HUES48 (cell line): Measurements from ENCODE around the gene NTM.

Source experiments
- H3K27ac ChIP-seq: one replicate; pipeline ENCODE4 v1.7.0; 2013; ENCODE audit warnings: low read depth, low read length, inconsistent platforms
- H3K27me3 ChIP-seq: 2 replicates; pipeline ENCODE4 v1.6.1; 2013; ENCODE audit warnings: mild to moderate bottlenecking, low read length; ENCODE audit not compliant: control insufficient read depth, insufficient read depth
- H3K36me3 ChIP-seq: 2 replicates; pipeline ENCODE4 v1.6.1; 2013; ENCODE audit warnings: low read length; ENCODE audit not compliant: control insufficient read depth, insufficient read depth
- H3K4me1 ChIP-seq: 2 replicates; pipeline ENCODE4 v1.6.1; 2013; ENCODE audit warnings: mild to moderate bottlenecking, low read length; ENCODE audit not compliant: control insufficient read depth, insufficient read depth
- H3K4me3 ChIP-seq: 2 replicates; pipeline ENCODE4 v1.5.1; 2013; ENCODE audit warnings: mild to moderate bottlenecking, low read depth, low read length
- H3K9ac ChIP-seq: 2 replicates; pipeline ENCODE4 v1.6.1; 2013; ENCODE audit warnings: mild to moderate bottlenecking, low read depth, low read length, moderate library complexity
- H3K9me3 ChIP-seq: 2 replicates; pipeline ENCODE4 v1.6.1; 2013; ENCODE audit warnings: low read length; ENCODE audit not compliant: control insufficient read depth, insufficient read depth

Gene NTM

DNA sequence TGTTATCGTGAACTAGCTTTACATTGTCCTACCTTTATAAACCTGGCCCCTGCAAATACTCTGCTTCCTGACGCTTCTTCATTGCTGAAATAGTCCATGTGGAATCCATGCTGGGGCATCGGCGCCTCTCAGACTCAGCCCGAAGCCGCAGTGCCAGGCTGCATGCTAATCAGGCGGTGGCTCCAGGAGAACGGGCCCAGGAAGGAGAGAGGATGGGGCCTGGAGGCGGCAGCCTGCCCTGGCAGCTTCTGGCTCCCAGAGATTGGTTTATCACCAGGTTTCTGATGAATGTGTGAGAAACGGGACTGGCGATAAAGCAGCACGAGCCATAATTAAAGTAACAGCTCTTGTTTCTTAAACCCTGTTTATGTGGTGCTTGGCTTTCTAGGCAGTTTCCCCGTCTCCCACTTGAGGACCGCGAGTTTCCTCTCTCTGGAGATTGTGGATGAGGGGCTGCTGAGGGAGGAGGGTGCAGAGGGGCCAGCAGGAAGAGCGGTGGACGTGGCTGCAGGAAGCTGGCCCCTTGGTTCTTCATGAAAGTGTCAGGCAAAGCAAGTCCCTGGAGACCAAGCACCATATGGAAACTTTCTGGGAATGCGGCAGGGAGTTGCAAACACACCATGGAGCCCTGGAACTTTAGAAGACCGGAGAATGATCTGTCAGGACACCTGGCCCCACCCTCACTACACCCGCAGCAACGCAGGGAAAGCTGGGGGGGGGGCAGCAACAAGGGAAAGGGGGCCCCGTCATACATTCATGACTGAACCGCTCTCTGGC is 93.4 kb downstream of the NTM start:
- H3K9me3 ChIP-seq: no peaks in the 10 kb centered on the region
- H3K36me3 ChIP-seq: no peaks in the 10 kb centered on the region
- peaks cover 11% of the 10 kb centered on the region for H3K4me1 ChIP-seq
- H3K27ac ChIP-seq: no peak overlapping the region
- no peak overlapping the region for H3K9ac ChIP-seq
- H3K4me3 ChIP-seq: no peak overlapping the region
- no peaks in the 10 kb centered on the region for H3K27me3 ChIP-seq

- Histone ChIP-seq H3K4me3 (no peak overlapping the region), H3K9me3 (no peaks in the 10 kb centered on the region), H3K27me3 (no peaks in the 10 kb centered on the region), H3K27ac (no peak overlapping the region), H3K4me1 (peaks cover 11% of the 10 kb centered on the region), H3K9ac (no peak overlapping the region), H3K36me3 (no peaks in the 10 kb centered on the region)
Observed at GRCh38 chr11:131464461-131464860, 94.0 kb downstream of the NTM start.

DNA sequence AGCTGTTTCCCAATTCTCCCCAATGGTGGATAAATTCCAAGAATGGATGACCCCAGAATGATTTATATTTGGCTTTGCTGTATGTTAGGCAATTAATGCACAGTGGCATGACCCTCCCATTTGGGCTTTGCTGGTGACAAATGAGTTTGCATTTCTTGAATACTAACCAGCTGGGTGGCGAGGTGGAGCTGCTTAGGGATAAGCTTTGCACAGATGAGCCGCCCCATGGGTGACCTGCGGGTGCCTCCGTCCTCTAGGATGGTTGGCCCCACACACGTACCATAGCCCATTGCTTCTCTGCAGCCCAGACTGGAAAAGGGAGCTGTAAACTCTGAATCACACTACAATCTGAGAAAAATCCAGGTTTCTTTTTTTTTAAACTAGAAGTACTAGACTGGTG is 94.6 kb downstream of the NTM start:
- Histone ChIP-seq H3K9me3 (no peaks in the 10 kb centered on the region), H3K36me3 (no peaks in the 10 kb centered on the region), H3K4me3 (no peak overlapping the region), H3K4me1 (peaks cover 11% of the 10 kb centered on the region), H3K27ac (no peak overlapping the region), H3K27me3 (no peaks in the 10 kb centered on the region), H3K9ac (no peak overlapping the region)

GRCh38 chr11:131465746-131466145 is 95.3 kb downstream of the NTM start:
- no peak overlapping the region for H3K27ac ChIP-seq
- no peaks in the 10 kb centered on the region for H3K27me3 ChIP-seq
- H3K4me1 ChIP-seq: peaks cover 11% of the 10 kb centered on the region

GRCh38 chr11:131467645-131468394 is 97.4 kb downstream of the NTM start:
- Histone ChIP-seq H3K9ac (no peak overlapping the region), H3K36me3 (no peaks in the 10 kb centered on the region), H3K27ac (no peak overlapping the region), H3K27me3 (no peaks in the 10 kb centered on the region), H3K4me3 (no peak overlapping the region), H3K9me3 (no peaks in the 10 kb centered on the region), H3K4me1 (peaks cover 22% of the 10 kb centered on the region)

More at GRCh38 chr11:131465746-131466145, 95.3 kb downstream of the NTM start:
- Histone ChIP-seq H3K9ac (no peak overlapping the region), H3K4me3 (no peak overlapping the region), H3K9me3 (no peaks in the 10 kb centered on the region), H3K36me3 (no peaks in the 10 kb centered on the region)

- Histone ChIP-seq H3K9ac (no peak overlapping the region), H3K27ac (no peak overlapping the region), H3K27me3 (no peaks in the 10 kb centered on the region), H3K36me3 (no peaks in the 10 kb centered on the region), H3K4me3 (no peak overlapping the region), H3K4me1 (peaks cover 22% of the 10 kb centered on the region), H3K9me3 (no peaks in the 10 kb centered on the region)
Observed at GRCh38 chr11:131468565-131468964, 98.2 kb downstream of the NTM start.

DNA sequence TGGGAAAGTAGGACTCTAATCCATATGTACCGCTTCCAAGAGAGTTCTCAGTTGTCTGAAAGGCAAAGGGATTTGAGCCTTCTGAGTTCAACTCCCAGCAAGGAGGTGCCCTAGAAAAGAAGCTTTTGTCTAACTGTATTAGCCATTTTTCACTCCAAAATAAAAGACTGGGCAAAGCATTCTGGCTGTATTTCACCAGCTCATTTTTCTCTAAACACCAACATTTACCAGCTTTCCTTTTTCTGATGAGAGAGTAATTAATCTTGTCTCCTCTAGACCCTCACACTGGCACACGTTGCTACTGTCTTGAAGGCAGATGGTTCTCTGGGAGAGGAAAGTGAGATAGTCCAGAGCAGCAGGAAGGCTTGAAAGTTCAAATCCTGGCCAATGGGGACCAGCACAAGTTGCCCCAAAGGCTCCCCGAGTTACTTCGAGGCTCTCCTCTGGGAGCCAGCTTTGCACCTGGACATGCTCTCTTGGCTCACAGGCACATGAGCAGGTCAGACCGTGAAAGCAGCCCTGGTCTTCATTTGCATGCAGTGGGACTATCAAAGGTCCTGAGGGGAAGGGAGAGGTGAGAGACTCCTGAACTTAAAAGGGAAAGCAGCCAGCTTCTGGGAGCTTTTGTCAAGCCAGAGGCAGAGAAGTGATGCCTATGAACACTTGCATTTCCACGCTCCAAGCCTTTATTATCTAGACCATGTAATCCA is 100.0 kb downstream of the NTM start:
- Histone ChIP-seq H3K27me3 (no peaks in the 10 kb centered on the region), H3K9me3 (no peaks in the 10 kb centered on the region), H3K36me3 (no peaks in the 10 kb centered on the region), H3K4me3 (no peak overlapping the region), H3K4me1 (peaks cover 17% of the 10 kb centered on the region), H3K27ac (no peak overlapping the region), H3K9ac (no peak overlapping the region)

- H3K4me1 ChIP-seq: peaks cover 11% of the 10 kb centered on the region
- peak overlapping the region; percentile 32 for H3K27ac ChIP-seq
- H3K9me3 ChIP-seq: no peaks in the 10 kb centered on the region
- H3K9ac ChIP-seq: no peak overlapping the region
- no peaks in the 10 kb centered on the region for H3K36me3 ChIP-seq
- H3K4me3 ChIP-seq: no peak overlapping the region
- H3K27me3 ChIP-seq: no peaks in the 10 kb centered on the region
Observed at GRCh38 chr11:131471976-131472375, 101.6 kb downstream of the NTM start.

GRCh38 chr11:131474947-131475346 is 104.5 kb downstream of the NTM start:
- Histone ChIP-seq H3K9me3 (no peaks in the 10 kb centered on the region), H3K9ac (no peak overlapping the region), H3K27me3 (no peaks in the 10 kb centered on the region), H3K27ac (no peak overlapping the region), H3K36me3 (no peaks in the 10 kb centered on the region), H3K4me3 (no peak overlapping the region), H3K4me1 (peaks cover 11% of the 10 kb centered on the region)

- no peaks in the 10 kb centered on the region for H3K27me3 ChIP-seq
- H3K4me3 ChIP-seq: no peak overlapping the region
- no peak overlapping the region for H3K27ac ChIP-seq
- H3K4me1 ChIP-seq: peaks cover 11% of the 10 kb centered on the region
- no peak overlapping the region for H3K9ac ChIP-seq
- no peaks in the 10 kb centered on the region for H3K36me3 ChIP-seq
- H3K9me3 ChIP-seq: no peaks in the 10 kb centered on the region
Observed at GRCh38 chr11:131476266-131476665, 105.9 kb downstream of the NTM start.

GRCh38 chr11:131478341-131478740 is 107.9 kb downstream of the NTM start:
- no peak overlapping the region for H3K9ac ChIP-seq
- no peaks in the 10 kb centered on the region for H3K27me3 ChIP-seq
- no peak overlapping the region for H3K4me3 ChIP-seq
- no peak overlapping the region for H3K27ac ChIP-seq
- H3K4me1 ChIP-seq: no peaks in the 10 kb centered on the region
- no peaks in the 10 kb centered on the region for H3K9me3 ChIP-seq
- H3K36me3 ChIP-seq: no peaks in the 10 kb centered on the region
